Epithelial cell of proximal tubule (primary cell): ENCODE measurements around the gene RAD17. TPM values are rescaled to one million over a fixed set of nuclear protein-coding genes. Genes with fewer than 3 reads are reported as not detected.
A peak's percentile ranks its signal among the peaks of the same experiment; 100 is the strongest.
"Not testable (repeated sequence)": the region's sequence is repeated elsewhere in the genome, so short reads cannot be mapped to it uniquely, and the experiment has no call there.

Experiments used
- DNase-seq: peaks from one replicate; pipeline ENCODE4 v3.0.0-alpha.2; 2011; ENCODE audit warnings: low read depth
- H3K4me3 ChIP-seq: 2 replicates; pipeline ENCODE4 v1.5.1; 2011; ENCODE audit warnings: low read depth, mild to moderate bottlenecking, low read length
- CTCF ChIP-seq: conservative IDR thresholded peaks from 2 replicates; pipeline ENCODE4 v1.5.1; 2012; ENCODE audit warnings: low read depth, mild to moderate bottlenecking, low read length
- total RNA-seq: library from RNA; depleted of rRNA; stranded (reverse); fragments of >200 nt; gene quantifications from 2 replicates; pipeline ENCODE4 v1.2.3, GENCODE V29; 2015

RAD17 gene, protein sequence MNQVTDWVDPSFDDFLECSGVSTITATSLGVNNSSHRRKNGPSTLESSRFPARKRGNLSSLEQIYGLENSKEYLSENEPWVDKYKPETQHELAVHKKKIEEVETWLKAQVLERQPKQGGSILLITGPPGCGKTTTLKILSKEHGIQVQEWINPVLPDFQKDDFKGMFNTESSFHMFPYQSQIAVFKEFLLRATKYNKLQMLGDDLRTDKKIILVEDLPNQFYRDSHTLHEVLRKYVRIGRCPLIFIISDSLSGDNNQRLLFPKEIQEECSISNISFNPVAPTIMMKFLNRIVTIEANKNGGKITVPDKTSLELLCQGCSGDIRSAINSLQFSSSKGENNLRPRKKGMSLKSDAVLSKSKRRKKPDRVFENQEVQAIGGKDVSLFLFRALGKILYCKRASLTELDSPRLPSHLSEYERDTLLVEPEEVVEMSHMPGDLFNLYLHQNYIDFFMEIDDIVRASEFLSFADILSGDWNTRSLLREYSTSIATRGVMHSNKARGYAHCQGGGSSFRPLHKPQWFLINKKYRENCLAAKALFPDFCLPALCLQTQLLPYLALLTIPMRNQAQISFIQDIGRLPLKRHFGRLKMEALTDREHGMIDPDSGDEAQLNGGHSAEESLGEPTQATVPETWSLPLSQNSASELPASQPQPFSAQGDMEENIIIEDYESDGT
- total RNA-seq: 12.4 and 19.5 TPM in 2 replicates

GRCh38 chr5:69369340-69370121 lies at the start of gene RAD17, which contains the start of the genes AK6 and TAF9:
RAD17 (plus strand) TSS chr5:69369818; CDS start chr5:69372209, 2,391 bp downstream.
AK6 (minus strand) TSS chr5:69369520; CDS start chr5:69369490, 30 bp downstream.
TAF9 (minus strand) TSS chr5:69369520; CDS start chr5:69365737, 3,783 bp downstream.
- peak; percentile 61 for DNase-seq
- peak within 1 kb of the TSS; percentile 91 for H3K4me3 ChIP-seq
- no peak for TF ChIP-seq CTCF

DNA sequence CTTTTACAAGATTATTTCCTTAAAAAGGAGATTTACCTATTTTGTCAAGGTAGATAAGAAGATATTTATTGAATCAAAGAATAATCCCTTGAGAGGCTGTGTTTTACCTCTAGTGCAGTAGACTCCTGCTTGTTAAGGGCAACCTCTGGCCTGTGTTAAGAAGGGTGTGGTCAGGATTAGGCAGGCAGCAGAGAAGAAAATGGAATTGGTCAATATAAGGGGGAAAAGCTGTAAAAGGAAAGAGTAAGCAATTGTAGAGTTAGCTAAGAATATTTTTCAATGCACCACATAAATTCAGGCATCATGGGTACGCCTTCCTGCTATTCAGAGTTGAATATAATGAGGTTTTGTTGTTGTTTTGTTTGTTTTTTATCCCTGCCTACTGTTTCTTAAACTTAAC lies 43.3 kb upstream of the RAD17 start:
- no peak for TF ChIP-seq CTCF
- DNase-seq: no peak
- H3K4me3 ChIP-seq: no peak overlapping the region

DNA sequence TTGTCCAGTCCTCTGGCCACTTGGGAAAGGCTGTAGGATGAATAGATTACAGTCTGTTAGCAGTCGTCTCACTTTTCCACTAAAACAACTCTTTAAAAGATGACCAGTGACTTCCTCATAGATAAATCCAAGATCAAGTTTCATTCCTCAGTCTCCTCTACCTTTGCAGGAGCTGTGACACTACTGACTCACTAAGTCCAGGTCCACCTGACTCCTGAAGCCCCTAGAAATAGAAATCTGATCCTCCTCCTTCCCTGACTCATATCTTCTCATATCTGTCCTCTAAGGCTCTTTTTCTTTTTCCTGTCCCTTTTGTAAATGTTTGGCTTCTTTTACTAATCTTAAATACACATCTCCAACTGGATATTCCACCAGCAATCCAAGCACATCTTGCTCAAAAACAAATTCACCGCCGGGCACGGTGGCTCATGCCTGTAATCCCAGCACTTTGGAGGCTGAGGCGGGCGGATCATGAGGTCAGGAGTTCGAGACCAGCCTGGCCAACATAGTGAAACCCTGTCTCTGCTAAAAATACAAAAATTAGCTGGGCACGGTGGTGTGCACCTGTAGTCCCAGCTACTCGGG lies 39.6 kb upstream of the RAD17 start:
- no peak for DNase-seq
- no peak for TF ChIP-seq CTCF
- H3K4me3 ChIP-seq: no peak overlapping the region

DNA sequence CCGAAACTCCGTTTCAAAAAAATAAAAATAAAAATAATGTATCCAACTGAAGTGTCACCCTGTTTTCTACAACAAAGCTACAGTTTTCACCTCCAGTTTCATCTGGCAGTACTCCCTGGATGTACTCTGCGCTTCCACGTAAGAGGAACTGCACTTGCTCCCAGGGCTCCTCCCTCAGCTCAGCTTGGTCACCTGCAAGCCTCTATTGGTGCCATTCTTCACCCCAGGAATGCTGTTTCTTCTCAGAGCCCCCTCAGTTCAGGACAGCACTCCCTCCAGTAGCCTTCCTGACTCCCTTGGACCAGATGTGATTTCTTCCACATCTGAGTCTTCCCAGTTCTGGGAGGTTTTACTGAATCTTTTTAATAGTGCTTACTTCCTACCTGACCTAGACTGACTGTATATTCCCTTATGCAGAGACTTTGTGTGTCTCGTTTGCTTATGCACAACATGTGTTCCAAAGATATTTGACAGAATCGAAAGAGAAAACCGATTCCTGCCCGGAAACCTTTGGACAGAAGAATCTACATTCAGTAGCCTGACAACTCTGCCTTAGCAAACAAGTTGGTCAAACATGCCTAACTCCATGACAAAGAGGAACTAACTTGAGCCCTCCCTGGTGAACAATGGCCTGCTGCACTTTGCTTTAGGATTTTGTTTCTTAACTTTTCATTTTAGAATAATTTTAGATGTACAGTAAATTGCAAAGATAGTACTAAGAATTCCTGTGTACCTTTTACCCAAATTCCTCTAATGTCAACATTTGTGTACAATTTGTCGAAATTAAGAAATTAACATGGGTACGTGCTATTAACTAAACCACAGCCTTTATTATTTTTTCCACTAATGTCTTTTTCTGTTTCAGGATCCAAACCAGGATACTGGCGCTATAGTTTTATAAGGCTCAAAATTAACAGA lies 37.8 kb upstream of the RAD17 start:
- peak overlapping the region; percentile 63 for H3K4me3 ChIP-seq
- TF ChIP-seq CTCF: no peak
- DNase-seq: no peak

DNA sequence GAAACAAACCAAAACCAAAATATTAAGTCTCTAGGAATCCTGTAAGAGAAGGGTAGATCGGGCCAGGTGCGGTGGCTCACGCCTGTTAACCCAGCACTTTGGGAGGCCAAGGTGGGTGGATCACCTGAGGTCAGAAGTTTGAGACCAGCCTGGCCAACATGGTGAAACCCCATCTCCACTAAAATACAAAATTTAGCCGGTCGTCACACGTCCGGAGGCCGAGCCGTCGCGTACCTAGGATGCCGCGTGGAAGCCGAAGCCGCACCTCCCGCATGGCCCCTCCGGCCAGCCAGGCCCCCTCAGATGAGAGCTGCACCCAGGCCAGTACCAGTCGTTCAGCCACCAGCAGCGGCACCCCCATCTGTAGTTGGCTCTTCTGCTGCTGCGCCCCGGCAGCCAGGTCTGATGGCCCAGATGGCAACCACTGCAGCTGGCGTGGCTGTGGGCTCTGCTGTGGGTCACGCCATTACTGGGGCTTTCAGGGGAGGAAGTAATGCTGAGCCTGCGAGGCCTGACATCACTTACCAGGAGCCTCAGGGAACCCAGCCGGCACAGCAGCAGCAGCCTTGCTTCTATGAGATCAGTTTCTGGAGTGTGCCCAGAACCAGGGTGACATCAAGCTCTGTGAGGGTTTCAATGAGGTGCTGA lies 35.8 kb upstream of the RAD17 start:
- DNase-seq, H3K4me3 ChIP-seq: not testable (repeated sequence)

GRCh38 chr5:69334793-69335268 lies 34.8 kb upstream of the RAD17 start:
- TF ChIP-seq CTCF: peak; percentile 81
- peak overlapping the region; percentile 39 for H3K4me3 ChIP-seq

More at GRCh38 chr5:69334793-69335268, 34.8 kb upstream of the RAD17 start:
- no peak for DNase-seq
